ENCODE results near the gene GJC1. TPM values are rescaled to one million over a fixed set of nuclear protein-coding genes. Genes with fewer than 3 reads are reported as not detected.

GJC1 gene
- total RNA-seq, 1 donor from 2014 or later: 36.9 TPM

- H3K36me3 ChIP-seq (ENCODE audit: control insufficient read depth, insufficient read depth, low read length): no peaks in the 10 kb centered on the region
- no peaks in the 10 kb centered on the region for H3K27me3 ChIP-seq (ENCODE audit: control insufficient read depth, insufficient read depth, low read length)
- H3K4me3 ChIP-seq (ENCODE audit: low read depth, low read length): no peak overlapping the region
- TF ChIP-seq, protein P1, sequence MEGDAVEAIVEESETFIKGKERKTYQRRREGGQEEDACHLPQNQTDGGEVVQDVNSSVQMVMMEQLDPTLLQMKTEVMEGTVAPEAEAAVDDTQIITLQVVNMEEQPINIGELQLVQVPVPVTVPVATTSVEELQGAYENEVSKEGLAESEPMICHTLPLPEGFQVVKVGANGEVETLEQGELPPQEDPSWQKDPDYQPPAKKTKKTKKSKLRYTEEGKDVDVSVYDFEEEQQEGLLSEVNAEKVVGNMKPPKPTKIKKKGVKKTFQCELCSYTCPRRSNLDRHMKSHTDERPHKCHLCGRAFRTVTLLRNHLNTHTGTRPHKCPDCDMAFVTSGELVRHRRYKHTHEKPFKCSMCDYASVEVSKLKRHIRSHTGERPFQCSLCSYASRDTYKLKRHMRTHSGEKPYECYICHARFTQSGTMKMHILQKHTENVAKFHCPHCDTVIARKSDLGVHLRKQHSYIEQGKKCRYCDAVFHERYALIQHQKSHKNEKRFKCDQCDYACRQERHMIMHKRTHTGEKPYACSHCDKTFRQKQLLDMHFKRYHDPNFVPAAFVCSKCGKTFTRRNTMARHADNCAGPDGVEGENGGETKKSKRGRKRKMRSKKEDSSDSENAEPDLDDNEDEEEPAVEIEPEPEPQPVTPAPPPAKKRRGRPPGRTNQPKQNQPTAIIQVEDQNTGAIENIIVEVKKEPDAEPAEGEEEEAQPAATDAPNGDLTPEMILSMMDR (IDR thresholded peaks at IDR 0.05; ENCODE audit: insufficient read depth, low read length, poor library complexity, severe bottlenecking): no peak
- no peak for DNase-seq (ENCODE audit: low read depth)
Measured at GRCh38 chr17:44842748-44843147, 12.7 kb upstream of the GJC1 start.

DNA sequence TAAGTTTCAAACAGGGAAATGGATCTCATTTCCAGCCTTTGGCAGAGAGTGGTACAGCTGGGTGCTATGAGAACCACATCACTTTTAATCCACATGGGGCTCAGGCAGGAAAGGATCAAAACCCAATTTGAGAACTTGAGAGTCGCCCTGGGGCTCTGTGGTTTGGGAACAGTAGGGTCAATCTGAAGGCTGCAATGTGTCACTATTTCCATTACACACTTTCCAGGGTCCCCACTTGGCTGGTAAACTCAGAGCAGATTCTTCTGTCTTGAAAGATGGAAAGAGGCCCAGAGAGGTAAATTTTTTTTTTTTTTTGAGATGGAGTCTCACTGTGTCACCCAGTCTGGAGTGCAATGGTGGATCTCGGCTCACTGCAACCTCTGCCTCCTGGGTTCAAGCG lies 10.8 kb upstream of the GJC1 start:
- Histone ChIP-seq H3K27me3 (ENCODE audit: control insufficient read depth, insufficient read depth, low read length) (no peaks in the 10 kb centered on the region), H3K36me3 (ENCODE audit: control insufficient read depth, insufficient read depth, low read length) (no peaks in the 10 kb centered on the region), H3K4me3 (ENCODE audit: low read depth, low read length) (no peak overlapping the region)
- no peak for DNase-seq (ENCODE audit: low read depth)
- TF ChIP-seq, protein P1 (IDR thresholded peaks at IDR 0.05; ENCODE audit: insufficient read depth, low read length, poor library complexity, severe bottlenecking): no peak

- DNase-seq (ENCODE audit: low read depth): no peak
- no peaks in the 10 kb centered on the region for H3K27me3 ChIP-seq (ENCODE audit: control insufficient read depth, insufficient read depth, low read length)
- H3K36me3 ChIP-seq (ENCODE audit: control insufficient read depth, insufficient read depth, low read length): no peaks in the 10 kb centered on the region
- no peak overlapping the region for H3K4me3 ChIP-seq (ENCODE audit: low read depth, low read length)
- TF ChIP-seq, protein P1 (IDR thresholded peaks at IDR 0.05; ENCODE audit: insufficient read depth, low read length, poor library complexity, severe bottlenecking): no peak
Measured at GRCh38 chr17:44840274-44840673, 10.2 kb upstream of the GJC1 start.

DNA sequence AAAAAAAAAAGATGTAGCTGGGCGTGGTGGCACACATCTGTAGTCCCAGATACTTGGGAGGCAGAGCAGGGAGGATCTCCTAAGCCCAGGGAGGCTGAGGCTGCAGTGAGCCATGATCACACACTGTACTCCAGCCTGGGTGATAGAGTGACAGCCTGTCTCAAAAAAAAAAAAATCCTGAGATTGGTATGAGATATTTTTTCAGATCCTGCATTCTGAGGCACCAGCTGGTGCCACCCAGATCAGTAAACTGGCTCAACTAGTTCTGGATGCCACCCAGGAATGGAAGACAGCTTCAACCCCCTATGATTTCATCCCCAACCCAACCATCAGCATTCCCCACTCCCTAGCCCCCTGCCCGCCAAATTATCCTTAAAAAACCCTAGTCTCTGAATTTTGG lies 7.1 kb upstream of the GJC1 start:
- no peak overlapping the region for H3K4me3 ChIP-seq (ENCODE audit: low read depth, low read length)
- TF ChIP-seq, protein P1 (IDR thresholded peaks at IDR 0.05; ENCODE audit: insufficient read depth, low read length, poor library complexity, severe bottlenecking): no peak
- no peaks in the 10 kb centered on the region for H3K36me3 ChIP-seq (ENCODE audit: control insufficient read depth, insufficient read depth, low read length)
- DNase-seq (ENCODE audit: low read depth): no peak
- H3K27me3 ChIP-seq (ENCODE audit: control insufficient read depth, insufficient read depth, low read length): no peaks in the 10 kb centered on the region

DNA sequence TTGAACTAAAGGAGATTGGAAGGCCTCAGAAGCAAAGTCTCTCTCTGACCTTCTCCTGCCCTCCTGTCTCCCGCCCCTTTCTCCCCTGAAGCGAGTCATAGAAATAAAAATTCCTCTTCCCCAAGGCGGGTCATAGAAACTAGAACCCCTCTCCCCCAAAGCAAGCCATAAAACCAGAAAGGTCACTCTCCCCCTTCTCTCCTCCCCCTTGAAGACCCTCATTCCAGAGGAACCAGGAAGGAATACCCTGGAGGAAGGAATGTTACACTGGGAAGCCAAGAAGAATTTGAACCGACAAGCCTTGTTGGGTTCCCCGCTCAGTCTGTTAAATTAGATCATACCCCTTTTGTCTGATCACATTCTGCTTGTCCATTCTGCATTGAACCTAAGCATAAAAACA lies 2.7 kb upstream of the GJC1 start:
- Histone ChIP-seq H3K4me3 (ENCODE audit: low read depth, low read length) (no peak overlapping the region), H3K36me3 (ENCODE audit: control insufficient read depth, insufficient read depth, low read length) (no peaks in the 10 kb centered on the region), H3K27me3 (ENCODE audit: control insufficient read depth, insufficient read depth, low read length) (no peaks in the 10 kb centered on the region)
- TF ChIP-seq, protein P1 (IDR thresholded peaks at IDR 0.05; ENCODE audit: insufficient read depth, low read length, poor library complexity, severe bottlenecking): no peak
- no peak for DNase-seq (ENCODE audit: low read depth)

GRCh38 chr17:44831371-44831770 lies 1.3 kb upstream of the GJC1 start:
- H3K4me3 ChIP-seq (ENCODE audit: low read depth, low read length): no peak overlapping the region
- no peaks in the 10 kb centered on the region for H3K36me3 ChIP-seq (ENCODE audit: control insufficient read depth, insufficient read depth, low read length)
- TF ChIP-seq, protein P1 (IDR thresholded peaks at IDR 0.05; ENCODE audit: insufficient read depth, low read length, poor library complexity, severe bottlenecking): no peak
- H3K27me3 ChIP-seq (ENCODE audit: control insufficient read depth, insufficient read depth, low read length): no peaks in the 10 kb centered on the region
- DNase-seq (ENCODE audit: low read depth): no peak
